Trophoblast cell (in vitro differentiated cells and primary cell): ENCODE results near the gene SLC18A3.

Experiments
- DNase-seq, 2 donors: peaks; one replicate each; pipeline ENCODE4 v3.0.0-alpha.2; 2016
- H2AFZ ChIP-seq: 2 replicates; pipeline ENCODE4 v1.6.1; 2013; ENCODE audit warnings: low read length, moderate library complexity, mild to moderate bottlenecking; ENCODE audit not compliant: insufficient read depth, poor library complexity
- H2AK5ac ChIP-seq: 2 replicates; pipeline ENCODE4 v1.6.1; 2013; ENCODE audit warnings: mild to moderate bottlenecking, low read length
- H2BK120ac ChIP-seq: 2 replicates; pipeline ENCODE4 v1.6.1; 2013; ENCODE audit warnings: low read length, mild to moderate bottlenecking, moderate library complexity; ENCODE audit not compliant: insufficient read depth, poor library complexity
- H2BK12ac ChIP-seq: 2 replicates; pipeline ENCODE4 v1.6.1; 2013; ENCODE audit warnings: mild to moderate bottlenecking, low read length, moderate library complexity
- H2BK5ac ChIP-seq: 2 replicates; pipeline ENCODE4 v1.6.1; 2013; ENCODE audit warnings: low read length, low read depth, moderate library complexity, mild to moderate bottlenecking; ENCODE audit not compliant: poor library complexity
- H3K14ac ChIP-seq: 2 replicates; pipeline ENCODE4 v1.6.1; 2013; ENCODE audit warnings: mild to moderate bottlenecking, low read length
- H3K18ac ChIP-seq: 2 replicates; pipeline ENCODE4 v1.6.1; 2013; ENCODE audit warnings: mild to moderate bottlenecking, low read length
- H3K23ac ChIP-seq: 2 replicates; pipeline ENCODE4 v1.6.1; 2013; ENCODE audit warnings: low read length
- H3K27ac ChIP-seq: 2 replicates; pipeline ENCODE4 v1.5.1; 2013; ENCODE audit warnings: low read depth, mild to moderate bottlenecking, inconsistent platforms, low read length, moderate library complexity
- H3K27me3 ChIP-seq: 2 replicates; pipeline ENCODE4 v1.6.1; 2013; ENCODE audit warnings: inconsistent platforms, mild to moderate bottlenecking, low read length, moderate library complexity; ENCODE audit not compliant: insufficient read depth
- H3K36me3 ChIP-seq, 2 experiments: 1 replicate in 1 of 2; 2 replicates in 1 of 2; pipeline ENCODE4 v1.6.1; 2013; ENCODE audit warnings: low read length in 2 of 2, mild to moderate bottlenecking in 2 of 2, moderate library complexity in 1 of 2; ENCODE audit not compliant: insufficient read depth in 2 of 2, control insufficient read depth in 1 of 2
- H3K4ac ChIP-seq: 2 replicates; pipeline ENCODE4 v1.6.1; 2013; ENCODE audit warnings: low read depth, mild to moderate bottlenecking, low read length, moderate library complexity
- H3K4me1 ChIP-seq, 2 experiments: 1 replicate in 1 of 2; 2 replicates in 1 of 2; pipeline ENCODE4 v1.6.1; 2013; ENCODE audit warnings: low read length in 2 of 2, mild to moderate bottlenecking in 2 of 2, moderate library complexity in 1 of 2; ENCODE audit not compliant: insufficient read depth in 2 of 2, control insufficient read depth in 1 of 2
- H3K4me2 ChIP-seq: 2 replicates; pipeline ENCODE4 v1.6.1; 2013; ENCODE audit warnings: inconsistent platforms, mild to moderate bottlenecking, low read length, moderate library complexity
- H3K4me3 ChIP-seq: 2 replicates; pipeline ENCODE4 v1.5.1; 2013; ENCODE audit warnings: mild to moderate bottlenecking, low read depth, low read length, inconsistent platforms
- H3K79me1 ChIP-seq: one replicate; pipeline ENCODE4 v1.6.1; 2013; ENCODE audit warnings: low read length
- H3K79me2 ChIP-seq: 2 replicates; pipeline ENCODE4 v1.6.1; 2013; ENCODE audit warnings: low read length, mild to moderate bottlenecking; ENCODE audit not compliant: control insufficient read depth, insufficient read depth, poor library complexity
- H3K9ac ChIP-seq: 2 replicates; pipeline ENCODE4 v1.6.1; 2013; ENCODE audit warnings: mild to moderate bottlenecking, low read length
- H3K9me3 ChIP-seq: 2 replicates; pipeline ENCODE4 v1.6.1; 2013; ENCODE audit warnings: low read depth, mild to moderate bottlenecking, control low read depth, inconsistent platforms, low read length; ENCODE audit not compliant: insufficient read depth
- H4K12ac ChIP-seq: 2 replicates; pipeline ENCODE4 v1.6.1; 2013; ENCODE audit warnings: low read depth, mild to moderate bottlenecking, low read length, moderate library complexity
- H4K8ac ChIP-seq: 2 replicates; pipeline ENCODE4 v1.6.1; 2013; ENCODE audit warnings: low read depth, mild to moderate bottlenecking, low read length, moderate library complexity
- H4K91ac ChIP-seq: one replicate; pipeline ENCODE4 v1.6.1; 2013; ENCODE audit warnings: low read depth, mild to moderate bottlenecking, low read length, moderate library complexity
- WGBS: extraction: QIAGEN DNeasy Blood & Tissue Kit; methylation state at CpG from one replicate; pipeline ENCODE4 v1.1.7; 2013; ENCODE audit warnings: missing lambda C conversion rate; ENCODE audit not compliant: insufficient read length, insufficient coverage; ENCODE audit errors: extremely low coverage; 5-methylcytosine and 5-hydroxymethylcytosine counted together

SLC18A3 gene

GRCh38 chr10:49649936-49650723, 40.0 kb downstream of the SLC18A3 start:
- Histone ChIP-seq H4K8ac (no peak overlapping the region), H2BK120ac (no peak overlapping the region), H4K91ac (no peak overlapping the region), H3K9me3 (no peaks in the 10 kb centered on the region), H3K14ac (no peak overlapping the region), H3K27ac (no peak overlapping the region), H3K79me2 (no peaks in the 10 kb centered on the region), H3K4ac (no peak overlapping the region), H3K4me3 (no peak overlapping the region), H3K27me3 (no peaks in the 10 kb centered on the region), H2BK5ac (no peak overlapping the region), H3K4me2 (no peak overlapping the region), H3K36me3 (no peaks in the 10 kb centered on the region), H3K4me1 (peaks cover 0 to 2% of the 10 kb centered on the region in 2 experiments), H2AFZ (no peak overlapping the region), H4K12ac (no peak overlapping the region), H3K18ac (no peak overlapping the region), H3K9ac (no peak overlapping the region), H2AK5ac (no peak overlapping the region), H3K23ac (no peak overlapping the region), H3K79me1 (no peaks in the 10 kb centered on the region), H2BK12ac (no peak overlapping the region)
- no CpG with 5 or more reads among the region's 8 CpGs for WGBS
- no peak for DNase-seq

- H3K27ac ChIP-seq, result no peak overlapping the region
- H3K36me3 ChIP-seq, result no peaks in the 10 kb centered on the region
- H2AK5ac ChIP-seq, result no peak overlapping the region
- no peak overlapping the region for H3K4ac ChIP-seq
- no peak overlapping the region for H2BK5ac ChIP-seq
- no peaks in the 10 kb centered on the region for H3K27me3 ChIP-seq
- no CpG with 5 or more reads among the region's 1 CpG for whole genome bisulfite sequencing
- H4K8ac ChIP-seq, result no peak overlapping the region
- peaks cover 0 to 2% of the 10 kb centered on the region in 2 experiments for H3K4me1 ChIP-seq
- no peak overlapping the region for H2AFZ ChIP-seq
- H3K79me1 ChIP-seq, result no peaks in the 10 kb centered on the region
- H3K4me3 ChIP-seq, result no peak overlapping the region
- no peak overlapping the region for H4K91ac ChIP-seq
- H3K4me2 ChIP-seq, result no peak overlapping the region
- no peak overlapping the region for H2BK12ac ChIP-seq
- no peak overlapping the region for H2BK120ac ChIP-seq
- no peaks in the 10 kb centered on the region for H3K9me3 ChIP-seq
- no peak overlapping the region for H4K12ac ChIP-seq
- H3K14ac ChIP-seq, result no peak overlapping the region
- no peak for DNase-seq
- H3K79me2 ChIP-seq, result no peaks in the 10 kb centered on the region
- no peak overlapping the region for H3K23ac ChIP-seq
- H3K9ac ChIP-seq, result no peak overlapping the region
- H3K18ac ChIP-seq, result no peak overlapping the region
Observed at GRCh38 chr10:49650724-49651034, 40.6 kb downstream of the SLC18A3 start.

- Histone ChIP-seq H3K23ac (no peak overlapping the region), H2AK5ac (no peak overlapping the region), H4K8ac (no peak overlapping the region), H2BK5ac (no peak overlapping the region), H3K79me1 (no peaks in the 10 kb centered on the region), H3K27ac (no peak overlapping the region), H3K18ac (no peak overlapping the region), H3K36me3 (no peaks in the 10 kb centered on the region), H3K4me3 (no peak overlapping the region), H3K4me2 (no peak overlapping the region), H3K9ac (no peak overlapping the region), H3K4ac (no peak overlapping the region), H3K27me3 (no peaks in the 10 kb centered on the region), H3K9me3 (no peaks in the 10 kb centered on the region), H3K14ac (no peak overlapping the region), H2BK120ac (no peak overlapping the region), H4K12ac (no peak overlapping the region), H4K91ac (no peak overlapping the region), H2BK12ac (no peak overlapping the region), H3K79me2 (no peaks in the 10 kb centered on the region), H3K4me1 (peaks cover 0 to 2% of the 10 kb centered on the region in 2 experiments), H2AFZ (no peak overlapping the region)
- WGBS, result no CpG with 5 or more reads among the region's 15 CpGs
- DNase-seq, result no peak
Observed at GRCh38 chr10:49651039-49651835, 41.1 kb downstream of the SLC18A3 start.

GRCh38 chr10:49651917-49652316, 41.8 kb downstream of the SLC18A3 start:
- H4K12ac ChIP-seq, result no peak overlapping the region
- no peak overlapping the region for H2BK5ac ChIP-seq
- no peak overlapping the region for H4K8ac ChIP-seq
- WGBS, result no CpG with 5 or more reads among the region's 2 CpGs
- no peak overlapping the region for H3K9ac ChIP-seq
- no peaks in the 10 kb centered on the region for H3K79me1 ChIP-seq
- DNase-seq, result no peak
- no peak overlapping the region for H3K4me2 ChIP-seq
- no peak overlapping the region for H3K14ac ChIP-seq
- H3K27ac ChIP-seq, result no peak overlapping the region
- H3K18ac ChIP-seq, result no peak overlapping the region
- no peaks in the 10 kb centered on the region for H3K27me3 ChIP-seq
- H2BK120ac ChIP-seq, result no peak overlapping the region
- H3K36me3 ChIP-seq, result no peaks in the 10 kb centered on the region
- H3K4ac ChIP-seq, result no peak overlapping the region
- no peak overlapping the region for H2AK5ac ChIP-seq
- no peak overlapping the region for H3K23ac ChIP-seq
- H2AFZ ChIP-seq, result no peak overlapping the region
- no peaks in the 10 kb centered on the region for H3K79me2 ChIP-seq
- no peak overlapping the region for H2BK12ac ChIP-seq
- H3K4me3 ChIP-seq, result no peak overlapping the region
- no peak overlapping the region for H4K91ac ChIP-seq
- no peaks in the 10 kb centered on the region for H3K9me3 ChIP-seq
- H3K4me1 ChIP-seq, result peaks cover 0 to 2% of the 10 kb centered on the region in 2 experiments
